ENCODE measurements around the gene CDH12.

CDH12 gene

DNA sequence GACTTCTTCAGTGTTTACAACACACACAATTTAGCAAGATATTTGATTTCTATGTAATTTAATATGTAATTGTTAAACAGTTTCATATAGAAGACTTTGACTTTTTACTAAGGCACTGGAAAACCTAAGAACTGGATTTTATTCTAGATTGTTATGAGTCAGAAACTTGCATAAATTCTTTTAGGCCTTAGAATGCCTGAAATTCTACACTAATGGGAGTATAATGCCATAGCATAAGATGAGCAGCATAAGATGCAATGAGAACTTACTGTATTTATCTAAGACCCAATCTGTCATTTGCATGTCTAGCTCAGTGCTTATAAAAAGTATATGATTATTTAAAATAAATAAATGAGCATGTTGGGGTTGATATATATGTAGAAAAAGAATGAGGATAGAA lies 285.2 kb downstream of the CDH12 start:
- TF ChIP-seq, protein P1, sequence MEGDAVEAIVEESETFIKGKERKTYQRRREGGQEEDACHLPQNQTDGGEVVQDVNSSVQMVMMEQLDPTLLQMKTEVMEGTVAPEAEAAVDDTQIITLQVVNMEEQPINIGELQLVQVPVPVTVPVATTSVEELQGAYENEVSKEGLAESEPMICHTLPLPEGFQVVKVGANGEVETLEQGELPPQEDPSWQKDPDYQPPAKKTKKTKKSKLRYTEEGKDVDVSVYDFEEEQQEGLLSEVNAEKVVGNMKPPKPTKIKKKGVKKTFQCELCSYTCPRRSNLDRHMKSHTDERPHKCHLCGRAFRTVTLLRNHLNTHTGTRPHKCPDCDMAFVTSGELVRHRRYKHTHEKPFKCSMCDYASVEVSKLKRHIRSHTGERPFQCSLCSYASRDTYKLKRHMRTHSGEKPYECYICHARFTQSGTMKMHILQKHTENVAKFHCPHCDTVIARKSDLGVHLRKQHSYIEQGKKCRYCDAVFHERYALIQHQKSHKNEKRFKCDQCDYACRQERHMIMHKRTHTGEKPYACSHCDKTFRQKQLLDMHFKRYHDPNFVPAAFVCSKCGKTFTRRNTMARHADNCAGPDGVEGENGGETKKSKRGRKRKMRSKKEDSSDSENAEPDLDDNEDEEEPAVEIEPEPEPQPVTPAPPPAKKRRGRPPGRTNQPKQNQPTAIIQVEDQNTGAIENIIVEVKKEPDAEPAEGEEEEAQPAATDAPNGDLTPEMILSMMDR (IDR thresholded peaks at IDR 0.05) = no peak
- Histone ChIP-seq H3K9me3 (no peaks in the 10 kb centered on the region), H3K27ac (no peak overlapping the region), H3K4me3 (ENCODE audit: low read depth in 1 of 2, low read length in 1 of 2) (no peak overlapping the region), H3K36me3 (no peaks in the 10 kb centered on the region), H3K27me3 (no peaks in the 10 kb centered on the region), H3K4me1 (ENCODE audit: control insufficient read depth in 1 of 2, insufficient read depth in 1 of 2, low read depth in 1 of 2, low read length in 1 of 2) (no peaks in the 10 kb centered on the region)

DNA sequence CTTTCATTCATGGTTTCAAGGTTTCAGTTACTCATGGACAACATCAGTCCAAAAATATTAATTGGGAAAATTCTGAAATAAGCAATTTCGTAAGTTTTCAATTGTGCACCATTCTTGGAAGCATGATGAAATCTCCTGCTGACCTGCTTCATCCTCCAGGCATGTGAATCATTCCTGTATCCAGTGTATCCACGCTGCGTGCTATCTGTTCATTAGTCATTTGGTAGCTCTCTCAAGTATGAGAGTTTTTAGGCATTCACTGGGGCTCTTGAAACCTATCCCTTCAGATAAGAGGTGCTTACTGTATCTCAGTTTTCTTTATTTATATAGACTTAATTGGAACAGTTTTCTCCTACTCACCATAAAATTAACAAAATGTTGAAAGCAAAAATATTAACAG lies 293.0 kb downstream of the CDH12 start:
- Histone ChIP-seq H3K36me3 (no peaks in the 10 kb centered on the region), H3K27ac (no peak overlapping the region), H3K4me1 (ENCODE audit: control insufficient read depth in 1 of 2, insufficient read depth in 1 of 2, low read depth in 1 of 2, low read length in 1 of 2) (no peaks in the 10 kb centered on the region), H3K9me3 (no peaks in the 10 kb centered on the region), H3K4me3 (ENCODE audit: low read depth in 1 of 2, low read length in 1 of 2) (no peak overlapping the region), H3K27me3 (no peaks in the 10 kb centered on the region)
- TF ChIP-seq, protein P1 (IDR thresholded peaks at IDR 0.05) = no peak

DNA sequence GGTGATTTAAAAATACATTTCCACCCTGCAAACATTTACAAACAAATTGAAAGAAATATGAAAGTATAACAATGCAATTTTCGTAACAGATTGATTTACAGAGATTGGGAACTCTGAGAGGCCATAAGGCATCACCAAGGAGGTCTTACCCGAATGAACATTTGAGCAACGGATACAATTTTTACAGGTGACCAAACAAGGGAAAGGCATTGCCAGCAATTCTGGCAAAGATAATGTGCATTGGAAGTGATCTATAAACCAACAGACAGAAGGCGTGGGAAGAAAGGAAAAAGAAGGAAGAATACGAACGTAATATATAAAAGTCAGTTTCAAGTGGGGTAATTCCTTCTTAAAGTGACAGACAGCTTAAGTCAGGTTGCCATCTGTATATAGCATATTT lies 295.9 kb downstream of the CDH12 start:
- Histone ChIP-seq H3K36me3 (no peaks in the 10 kb centered on the region), H3K27ac (no peak overlapping the region), H3K4me3 (ENCODE audit: low read depth in 1 of 2, low read length in 1 of 2) (no peak overlapping the region), H3K9me3 (no peaks in the 10 kb centered on the region), H3K4me1 (ENCODE audit: control insufficient read depth in 1 of 2, insufficient read depth in 1 of 2, low read depth in 1 of 2, low read length in 1 of 2) (no peaks in the 10 kb centered on the region), H3K27me3 (no peaks in the 10 kb centered on the region)
- TF ChIP-seq, protein P1 (IDR thresholded peaks at IDR 0.05) = no peak

DNA sequence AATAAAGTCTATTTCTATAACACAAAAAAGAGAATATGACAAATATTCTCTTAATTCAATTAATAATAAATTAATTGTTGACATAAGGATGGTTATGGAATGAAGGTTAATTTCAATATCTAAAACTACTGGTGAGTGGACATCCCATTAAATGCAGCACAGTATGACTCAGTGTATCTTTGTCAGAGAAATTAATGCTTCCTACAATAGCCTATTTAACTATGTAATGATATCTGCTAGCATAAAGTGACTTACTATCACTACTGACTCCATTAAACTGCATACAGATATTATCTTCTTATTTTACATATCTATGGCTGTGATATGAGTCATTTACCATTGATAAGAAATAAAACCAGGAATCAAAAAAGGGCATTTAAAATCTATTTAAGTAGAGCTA lies 298.7 kb downstream of the CDH12 start:
- Histone ChIP-seq H3K4me1 (ENCODE audit: control insufficient read depth in 1 of 2, insufficient read depth in 1 of 2, low read depth in 1 of 2, low read length in 1 of 2) (no peaks in the 10 kb centered on the region), H3K27me3 (no peaks in the 10 kb centered on the region), H3K27ac (no peak overlapping the region), H3K9me3 (no peaks in the 10 kb centered on the region), H3K36me3 (no peaks in the 10 kb centered on the region), H3K4me3 (ENCODE audit: low read depth in 1 of 2, low read length in 1 of 2) (no peak overlapping the region)
- TF ChIP-seq, protein P1 (IDR thresholded peaks at IDR 0.05) = no peak

DNA sequence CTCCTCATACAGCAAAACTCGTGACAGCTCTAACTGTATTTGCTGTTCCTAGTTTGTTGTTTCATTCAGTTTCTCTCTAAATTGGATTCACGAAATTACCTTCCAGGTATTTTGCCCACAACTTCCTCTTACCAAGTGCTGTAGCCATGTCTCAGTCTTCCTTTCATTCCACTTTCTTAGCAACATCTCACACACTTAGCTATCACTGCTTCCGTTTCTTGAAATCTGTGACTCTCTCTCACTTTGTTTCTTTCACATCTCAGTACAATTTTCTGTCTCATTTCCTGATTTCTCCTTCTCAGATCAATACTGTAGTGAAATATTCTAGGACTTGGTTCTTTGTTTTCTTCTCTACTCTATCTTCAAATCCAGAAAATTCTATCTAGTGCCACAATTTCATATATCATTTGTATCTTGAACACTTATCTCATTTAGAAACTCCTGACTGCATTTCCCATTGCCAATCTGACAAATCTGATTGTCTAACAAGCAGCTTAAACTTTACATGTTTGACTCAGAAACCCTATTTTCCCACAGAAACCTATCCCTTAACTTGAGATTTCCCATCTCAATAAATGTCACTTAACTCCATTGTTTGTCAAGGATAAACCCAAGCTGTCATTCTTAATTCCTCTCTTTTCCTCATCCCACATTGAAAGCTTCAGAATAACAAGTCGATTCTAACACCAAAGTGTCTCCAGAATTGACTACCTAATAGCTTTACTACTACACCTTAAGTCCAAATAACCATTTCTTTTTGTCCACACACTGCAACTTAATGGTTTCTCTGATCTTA lies 303.1 kb downstream of the CDH12 start:
- H3K27me3 ChIP-seq = no peaks in the 10 kb centered on the region
- H3K4me1 ChIP-seq (ENCODE audit: control insufficient read depth in 1 of 2, insufficient read depth in 1 of 2, low read depth in 1 of 2, low read length in 1 of 2) = no peaks in the 10 kb centered on the region
- H3K4me3 ChIP-seq (ENCODE audit: low read depth in 1 of 2, low read length in 1 of 2) = no peak overlapping the region
- TF ChIP-seq, protein P1 (IDR thresholded peaks at IDR 0.05) = no peak
- H3K36me3 ChIP-seq = no peaks in the 10 kb centered on the region
- no peak overlapping the region for H3K27ac ChIP-seq
- H3K9me3 ChIP-seq = no peaks in the 10 kb centered on the region

All from neutrophil (primary cell).